NCI-H524 treated with DMSO at 0.1 percent for 48 hours (cell line): ENCODE measurements around the gene SUPT3H.
"Not testable (repeated sequence)": the region's sequence is repeated elsewhere in the genome, so short reads cannot be mapped to it uniquely, and the experiment has no call there.

ENCODE experiments used
- DNase-seq: peaks from one replicate; lab custom pipeline; 2025; lab: John Stamatoyannopoulos, UW

Gene SUPT3H

DNA sequence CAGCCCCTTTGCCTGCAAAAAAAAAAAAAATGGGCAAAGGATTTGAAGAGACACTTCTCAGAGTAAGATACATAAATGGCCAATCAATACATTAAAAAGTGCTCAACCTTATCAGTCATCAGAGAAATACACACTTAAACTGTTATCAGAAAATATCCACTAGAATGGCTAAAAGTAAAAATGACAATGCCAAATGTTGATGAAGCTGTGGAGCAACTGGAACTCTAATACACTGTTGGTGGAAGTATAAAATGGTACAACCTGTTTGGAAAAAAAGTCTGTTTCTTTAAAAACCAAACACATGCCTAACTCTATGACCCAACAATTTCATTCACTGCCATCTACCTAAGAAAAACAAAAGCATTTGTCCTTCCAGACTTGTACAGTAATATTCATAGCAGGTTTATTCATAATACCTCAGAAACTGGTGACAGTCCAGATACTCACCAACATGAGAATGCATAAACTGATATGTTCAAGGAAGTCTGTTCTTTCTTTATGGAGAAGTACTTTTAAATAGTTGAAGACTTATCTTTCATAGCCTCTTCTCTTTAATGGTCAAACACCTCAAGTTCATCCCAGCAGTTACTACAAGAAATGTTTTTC is 428.0 kb downstream of the SUPT3H start:
- DNase-seq, result no peak

DNA sequence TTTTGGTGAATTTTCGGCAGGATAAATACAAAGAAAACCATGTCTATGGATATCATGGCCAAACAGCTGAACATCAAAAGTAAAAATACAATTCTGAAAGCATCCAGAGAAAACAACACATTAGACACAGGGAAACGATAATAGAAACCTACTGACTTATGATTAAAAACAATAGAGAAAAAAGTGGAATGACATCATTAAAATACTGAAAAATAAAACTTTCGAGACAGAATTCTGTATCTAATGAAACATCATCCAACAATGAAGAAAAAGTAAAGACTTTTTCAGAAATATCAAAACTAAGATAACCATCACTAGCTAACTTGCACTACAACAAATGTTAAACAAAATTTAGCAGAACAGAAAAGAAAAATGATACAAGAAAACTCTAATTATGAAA is 434.2 kb downstream of the SUPT3H start:
- no peak for DNase-seq

DNA sequence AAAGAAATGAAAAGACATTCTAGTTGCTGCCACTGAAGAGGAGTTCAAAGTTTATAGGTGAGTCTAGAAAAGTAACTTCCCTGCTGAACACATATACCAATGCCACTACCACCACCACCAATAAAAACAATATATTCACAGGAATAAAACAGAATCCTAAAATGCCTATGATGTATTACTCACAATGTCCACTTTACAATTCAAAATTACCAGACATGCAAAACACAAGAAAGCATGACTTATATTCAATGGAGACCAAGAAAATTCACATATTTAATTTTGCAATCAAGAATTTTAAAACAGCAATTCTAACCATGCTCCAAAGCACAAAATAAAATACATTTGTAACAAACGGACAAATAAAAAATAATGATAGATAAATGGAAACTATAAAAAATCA is 434.9 kb downstream of the SUPT3H start:
- no peak for DNase-seq

DNA sequence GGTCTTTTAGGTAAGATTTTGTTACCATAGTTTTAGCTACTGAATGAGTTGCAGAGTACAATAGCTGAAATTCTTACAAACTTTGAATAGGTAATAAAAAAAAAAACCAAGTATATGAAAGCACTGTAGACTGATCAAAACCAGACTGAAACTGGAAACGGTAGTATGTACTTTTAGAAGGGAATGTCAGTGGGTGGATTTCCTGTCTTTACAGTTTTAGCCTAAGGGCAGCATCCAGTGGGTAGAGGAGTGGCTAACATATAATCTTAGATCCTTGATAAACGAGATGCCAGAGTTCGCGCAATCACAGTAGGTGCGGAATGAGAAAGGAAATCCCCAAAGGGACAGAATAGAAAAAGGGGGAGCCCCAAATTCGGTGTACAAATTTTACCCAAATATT is 435.5 kb downstream of the SUPT3H start:
- DNase-seq, result no peak

DNA sequence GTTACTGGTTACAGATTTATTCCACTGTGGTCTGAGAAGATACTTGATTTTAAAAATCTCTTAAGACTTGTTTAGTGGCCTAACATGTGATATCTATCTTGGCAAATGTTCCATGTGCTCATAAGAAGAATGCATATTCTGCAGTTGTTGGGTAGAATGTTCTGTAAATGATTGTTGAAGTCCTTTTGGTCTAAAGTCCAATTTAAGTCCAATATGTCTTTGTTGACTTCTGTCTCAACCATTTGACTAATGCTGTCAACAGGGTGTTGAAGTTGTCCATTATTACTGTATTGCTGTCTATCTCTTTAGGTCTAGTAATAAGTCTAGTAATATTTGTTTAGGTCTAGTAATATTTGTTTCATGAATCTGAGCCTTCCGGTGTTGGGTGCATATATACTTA is 437.4 kb downstream of the SUPT3H start:
- no peak for DNase-seq

DNA sequence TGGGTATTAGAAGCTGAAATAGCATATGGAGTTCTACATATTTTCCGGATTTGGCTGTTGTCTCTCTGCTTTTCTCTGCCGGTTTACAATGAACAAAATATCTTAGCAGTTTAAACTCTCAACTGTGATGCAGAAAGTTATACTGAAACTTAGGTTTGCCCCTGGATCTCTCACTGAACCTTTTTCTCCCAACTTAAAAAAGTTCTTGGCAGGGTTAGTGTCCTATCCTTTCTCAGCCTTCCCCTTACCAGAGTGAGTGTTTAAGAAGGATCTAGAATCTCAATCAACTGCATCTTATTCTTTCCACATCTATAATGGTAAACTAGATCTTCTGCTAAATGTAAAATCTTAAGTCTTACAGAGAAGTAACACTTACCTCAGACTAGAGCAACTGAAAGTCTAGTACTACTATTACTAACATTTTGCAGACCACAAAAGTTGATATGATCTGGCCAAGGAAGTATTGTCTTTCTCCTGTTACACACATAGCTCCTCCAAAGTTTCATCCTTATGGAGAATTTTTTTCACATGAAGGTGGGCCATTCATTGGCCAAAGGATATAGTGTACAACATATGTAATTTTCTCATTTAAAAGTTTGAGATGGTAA is 441.9 kb downstream of the SUPT3H start:
- DNase-seq, result no peak

DNA sequence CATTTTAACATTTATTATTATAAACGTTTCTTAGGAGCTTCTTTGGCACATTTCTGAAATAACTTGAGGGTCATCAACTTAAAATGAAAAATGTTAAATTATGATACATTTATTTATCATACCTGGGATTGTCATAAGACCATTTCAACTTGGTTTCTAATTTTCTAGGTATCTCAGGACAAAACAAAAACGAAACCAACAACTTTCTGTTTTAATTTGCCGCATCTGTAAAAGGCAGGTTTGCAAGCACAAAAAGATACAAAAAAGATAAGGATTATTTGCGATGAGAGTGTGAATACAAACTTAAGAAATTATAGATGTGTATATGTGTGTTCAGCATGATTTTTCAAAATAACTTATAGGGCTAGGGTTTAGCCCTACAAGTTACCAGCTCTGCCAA is 444.6 kb downstream of the SUPT3H start:
- DNase-seq, result no peak

DNA sequence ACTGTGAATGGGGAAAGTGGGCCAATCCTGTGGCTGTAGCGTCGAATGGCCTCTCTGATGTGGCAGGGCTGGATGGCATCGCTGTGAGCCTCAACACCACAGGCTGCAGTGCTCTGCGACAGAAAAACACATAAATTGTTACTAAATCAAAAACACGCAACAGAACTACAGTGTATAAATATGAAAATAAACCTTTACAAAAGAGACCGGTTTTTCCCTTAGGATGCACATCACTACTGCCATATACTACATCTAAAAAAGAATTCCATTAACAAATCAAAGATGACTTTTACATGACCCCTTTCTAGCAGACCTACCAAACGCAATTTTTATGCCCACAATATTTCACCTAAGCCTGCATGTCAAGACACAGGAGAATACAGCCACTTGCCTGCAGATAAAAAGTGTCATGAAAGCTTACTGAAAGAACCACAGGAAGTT is 445.1 kb downstream of the SUPT3H start:
- no peak for DNase-seq

DNA sequence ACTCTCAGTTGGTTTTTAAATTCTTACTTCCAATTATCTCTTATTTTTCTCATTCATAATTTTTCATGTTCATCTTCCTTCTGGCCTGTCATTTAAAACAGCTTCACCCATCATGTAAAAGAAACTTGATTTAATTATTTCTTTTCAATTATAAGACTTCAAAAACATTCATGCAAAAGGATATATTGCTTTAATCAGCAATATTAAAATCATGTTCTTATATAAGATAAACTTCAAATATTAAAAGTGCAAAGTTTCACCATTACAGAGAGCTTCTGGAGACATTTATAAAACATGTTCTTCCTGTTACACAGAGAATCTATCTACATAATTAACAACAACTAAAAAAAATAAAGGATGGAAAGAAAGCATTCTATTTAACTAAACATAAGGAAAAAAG is 446.3 kb downstream of the SUPT3H start:
- no peak for DNase-seq

DNA sequence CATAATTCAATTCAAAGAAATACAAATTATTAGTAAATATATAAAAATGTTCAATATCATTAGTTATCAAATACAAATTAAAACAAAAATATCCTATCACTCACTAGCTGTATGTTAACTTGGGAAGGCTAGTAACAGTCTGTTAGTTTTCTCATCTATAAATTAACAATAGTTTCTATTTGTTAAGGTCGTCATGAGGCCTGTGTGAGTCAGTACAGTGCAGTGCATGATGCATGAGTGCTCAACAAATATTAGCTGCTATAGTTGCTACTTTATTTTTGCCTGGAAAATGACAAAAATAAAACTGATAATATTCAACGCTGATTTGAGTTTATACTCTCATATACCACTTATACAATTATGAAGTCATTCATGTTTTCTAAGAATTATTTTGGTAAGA is 451.2 kb downstream of the SUPT3H start:
- DNase-seq, result no peak

DNA sequence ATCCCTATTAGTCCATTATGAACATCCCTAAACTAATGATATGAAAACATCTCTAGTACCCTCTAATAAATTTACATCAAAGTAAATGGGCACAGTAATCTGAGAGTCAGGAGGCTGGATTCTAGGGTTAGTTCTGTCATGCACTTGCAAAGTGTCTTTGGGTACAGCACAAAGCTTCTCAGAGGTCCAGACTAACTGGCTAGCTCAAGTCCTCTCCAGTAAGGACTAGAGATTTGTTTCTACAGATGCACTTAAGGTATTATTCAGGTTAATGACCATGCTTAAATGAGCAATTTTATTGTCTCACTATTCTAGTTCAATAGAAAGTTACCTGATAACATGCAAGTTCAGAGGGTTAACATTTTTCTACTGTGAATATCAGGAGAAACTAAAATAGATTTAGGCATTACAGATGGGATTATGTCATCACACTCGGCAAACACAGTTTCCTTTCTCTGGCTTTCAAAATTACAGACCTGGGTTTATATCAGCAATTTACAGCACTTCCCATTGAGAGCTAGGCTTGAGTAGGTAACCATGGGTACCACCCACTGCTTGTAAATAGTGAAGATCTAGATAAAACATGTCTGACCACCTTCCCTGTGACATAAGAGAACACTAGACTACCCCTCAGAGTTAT is 452.5 kb downstream of the SUPT3H start:
- DNase-seq, result no peak

DNA sequence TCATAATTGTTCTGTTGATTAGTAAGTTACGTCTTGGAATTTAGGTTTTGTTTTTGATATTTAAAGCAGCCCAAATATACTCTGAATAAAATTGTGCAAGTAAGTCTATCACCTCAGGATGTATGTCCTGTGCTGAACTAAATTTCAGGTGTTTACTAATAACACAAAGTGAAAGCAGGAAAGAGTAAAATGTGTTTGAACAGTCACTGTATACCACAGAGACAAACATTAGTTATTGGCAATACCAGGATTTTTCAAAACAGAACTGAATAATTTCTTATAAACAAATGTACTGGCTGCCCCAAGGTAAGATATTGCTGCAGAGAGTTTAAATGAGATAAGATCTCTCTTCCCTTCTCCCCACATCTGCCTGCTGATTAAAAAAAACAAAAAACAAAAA is 454.3 kb downstream of the SUPT3H start:
- DNase-seq, result no peak

DNA sequence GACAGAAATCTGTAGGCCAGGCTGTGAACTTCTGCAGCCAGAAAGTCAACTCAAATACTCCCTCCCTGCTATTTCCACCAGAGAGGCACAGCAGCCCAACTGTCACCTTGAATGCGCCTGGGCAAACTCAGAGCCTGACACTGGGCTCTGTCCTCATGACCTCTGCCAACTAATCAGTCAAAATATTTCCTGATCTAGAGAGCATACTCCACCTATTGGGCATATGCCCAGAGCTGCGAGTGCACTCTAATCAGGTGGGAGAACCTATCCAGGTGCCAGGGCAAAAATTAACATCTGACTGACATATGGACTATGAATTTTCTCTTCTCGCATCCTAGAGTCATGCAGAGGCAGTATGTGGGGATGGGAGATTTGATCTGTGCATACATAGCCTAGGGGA is 455.9 kb downstream of the SUPT3H start:
- no peak for DNase-seq

DNA sequence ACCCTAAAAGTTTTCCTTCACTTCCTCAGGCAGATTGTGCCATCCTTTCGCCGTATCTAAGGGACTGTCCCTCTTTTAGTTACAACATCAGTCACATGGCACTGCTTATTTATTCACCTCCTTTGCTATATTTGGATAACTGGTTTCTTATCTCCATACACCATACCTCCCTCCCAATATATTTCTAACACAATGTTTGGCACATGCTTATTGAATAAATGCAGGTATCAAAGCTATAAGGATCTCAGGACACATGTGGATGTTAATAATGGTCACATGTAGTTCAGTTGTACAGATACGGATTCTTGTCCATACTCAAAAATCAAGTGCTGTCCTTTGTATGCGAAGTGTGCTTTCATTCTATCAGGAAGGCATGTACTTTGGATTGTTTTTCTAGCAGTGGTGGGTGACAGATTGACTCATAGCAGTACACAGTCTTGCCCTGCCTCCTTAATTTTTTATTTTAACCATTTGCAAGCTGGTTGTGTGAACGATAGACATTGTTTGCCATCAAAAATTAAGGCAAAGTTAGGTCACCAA is 456.7 kb downstream of the SUPT3H start:
- no peak for DNase-seq

DNA sequence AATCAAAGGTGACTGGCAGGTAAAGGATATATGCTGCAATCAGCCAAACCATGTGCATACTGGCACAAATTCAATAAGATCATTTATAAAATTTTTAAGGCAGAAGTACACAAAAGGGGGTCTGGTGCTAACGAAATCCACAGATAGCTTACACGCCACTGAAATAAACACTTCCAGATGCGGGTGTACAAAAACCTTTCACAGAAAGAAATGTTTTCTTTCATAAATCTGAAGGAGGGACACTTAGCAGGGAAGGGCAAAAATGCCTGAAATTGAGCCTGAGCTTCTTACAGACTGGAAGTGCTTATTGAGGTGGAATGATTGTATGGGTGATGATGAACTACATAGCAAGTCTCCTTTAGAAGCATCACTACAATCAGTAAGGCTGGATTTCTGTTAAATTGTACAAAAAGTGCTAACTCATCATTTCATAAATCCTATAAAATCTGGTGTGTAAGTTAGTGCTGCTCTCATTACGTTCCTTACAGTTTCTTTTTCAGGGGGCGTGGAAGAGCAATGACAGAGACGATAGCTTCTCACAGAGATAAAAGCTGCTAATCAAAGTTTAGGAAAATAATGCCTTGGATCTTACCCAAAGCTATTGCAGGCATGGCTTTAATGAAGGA is 458.9 kb downstream of the SUPT3H start:
- no peak for DNase-seq

DNA sequence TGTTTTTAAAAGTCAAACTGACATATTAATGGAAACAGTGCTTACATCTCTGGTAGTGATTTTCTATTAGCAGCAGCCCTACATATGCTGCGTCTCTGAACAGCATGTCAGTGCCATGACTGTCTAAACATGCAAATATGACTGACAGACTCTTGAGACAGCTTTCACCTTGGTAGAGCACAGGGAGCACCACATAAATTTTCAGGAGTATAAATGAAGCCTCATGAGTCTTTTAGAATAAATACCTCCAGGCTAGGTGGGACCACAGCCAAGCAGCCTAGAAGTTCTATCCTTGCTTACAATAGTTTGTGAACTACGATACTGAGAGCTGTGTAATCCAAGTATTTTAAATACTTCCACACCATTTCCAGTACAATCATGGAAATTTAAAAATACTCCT is 460.3 kb downstream of the SUPT3H start:
- no peak for DNase-seq

DNA sequence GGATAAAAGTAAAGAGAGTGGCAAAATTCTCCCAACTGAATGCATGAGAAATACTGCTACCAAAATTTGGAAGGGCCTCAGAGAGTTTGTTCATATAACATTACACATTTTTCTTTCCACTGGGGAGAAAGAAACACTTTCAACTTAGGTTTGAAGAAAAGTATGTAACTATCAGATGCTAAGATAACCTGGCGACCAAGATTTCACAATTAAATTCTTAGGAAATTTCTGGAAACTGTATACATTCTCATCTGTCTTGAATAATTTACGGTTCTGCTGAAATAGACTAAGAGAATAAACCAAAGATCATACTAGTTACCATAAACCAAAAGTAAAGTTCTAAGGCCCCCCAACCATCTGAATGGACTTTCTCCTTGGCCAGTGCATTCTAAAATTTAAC is 462.6 kb downstream of the SUPT3H start:
- DNase-seq, result no peak

DNA sequence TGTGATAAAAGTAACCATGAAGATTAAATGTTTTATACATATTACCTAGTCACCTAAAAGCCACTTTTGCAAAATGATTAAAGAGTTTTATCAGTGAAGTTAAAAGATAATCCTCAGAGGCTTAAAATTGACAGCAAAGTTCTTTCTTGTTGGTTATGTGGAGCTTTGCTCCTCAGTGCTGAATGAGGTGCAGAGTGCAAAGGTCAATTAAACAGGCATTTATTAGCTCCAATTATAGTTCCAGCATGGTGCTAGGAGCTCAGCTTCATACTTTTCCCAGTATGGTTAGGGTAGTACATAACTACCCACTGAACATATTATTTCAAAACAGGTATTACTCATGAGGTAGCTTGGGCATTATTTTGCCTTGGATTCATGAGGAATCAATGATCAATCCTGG is 463.6 kb downstream of the SUPT3H start:
- DNase-seq, result no peak

DNA sequence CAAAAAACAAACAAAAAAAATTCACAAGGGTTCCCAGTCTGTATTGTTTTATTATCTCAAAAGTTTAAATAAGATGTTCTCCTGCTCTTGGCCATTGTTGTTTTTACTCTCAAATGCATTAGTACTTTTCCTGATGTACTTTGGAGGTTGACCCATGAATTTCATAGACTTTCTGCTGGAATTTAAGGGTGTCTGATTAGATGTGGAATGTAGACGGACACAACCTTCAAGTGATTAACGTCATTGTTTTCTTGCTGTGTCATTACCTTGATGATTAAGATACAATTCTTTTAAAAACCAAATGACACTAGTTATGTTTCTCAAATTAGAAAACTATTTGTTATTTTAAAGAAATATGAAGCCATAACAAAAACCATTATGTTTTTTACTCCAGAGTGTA is 471.0 kb downstream of the SUPT3H start:
- no peak for DNase-seq

DNA sequence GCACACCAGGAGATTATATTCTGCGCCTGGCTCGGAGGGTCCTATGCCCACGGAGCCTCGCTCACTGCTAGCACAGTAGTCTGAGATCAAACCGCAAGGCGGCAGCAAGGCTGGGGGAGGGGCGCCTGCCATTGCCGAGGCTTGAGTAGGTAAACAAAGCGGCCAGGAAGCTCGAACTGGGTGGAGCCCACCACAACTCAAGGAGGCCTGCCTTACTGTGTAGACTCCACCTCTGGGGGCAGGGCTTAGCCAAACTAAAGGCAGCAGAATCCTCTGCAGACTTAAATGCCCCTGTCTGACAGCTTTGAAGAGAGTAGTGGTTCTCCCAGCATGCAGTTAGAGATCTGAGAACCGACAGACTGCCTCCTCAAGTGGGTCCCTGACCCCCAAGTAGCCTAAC is 477.4 kb downstream of the SUPT3H start:
- not testable (repeated sequence) for DNase-seq

DNA sequence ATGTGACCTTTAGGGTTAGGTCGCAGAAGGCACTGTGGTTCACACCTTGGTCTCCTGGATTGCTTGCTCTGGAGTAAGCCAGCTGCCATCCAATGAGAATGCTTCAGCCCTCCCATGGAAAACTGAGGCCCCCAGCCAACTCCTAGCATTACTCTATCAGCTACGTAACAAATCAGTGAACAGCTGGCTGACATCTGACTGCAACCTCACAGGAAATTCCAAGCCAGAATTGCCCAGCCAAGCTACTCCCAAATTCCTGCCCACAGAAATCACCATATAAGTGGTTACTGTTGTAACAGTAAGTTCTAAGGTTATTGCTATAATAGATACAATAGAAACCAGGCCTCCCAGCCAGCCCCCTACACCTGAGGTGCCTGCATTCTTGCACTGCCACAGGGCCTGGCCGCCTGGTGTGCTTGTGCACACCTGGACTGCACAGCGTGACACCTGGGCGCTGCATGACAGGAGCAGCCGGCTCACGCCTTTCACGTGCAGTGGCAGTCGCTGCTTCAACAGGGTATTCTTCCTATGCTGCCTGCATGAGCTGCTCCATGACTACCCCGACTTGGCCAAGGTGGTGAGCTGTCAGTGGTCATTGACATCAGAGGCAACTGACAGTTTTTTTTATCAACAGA is 479.3 kb downstream of the SUPT3H start:
- no peak for DNase-seq

DNA sequence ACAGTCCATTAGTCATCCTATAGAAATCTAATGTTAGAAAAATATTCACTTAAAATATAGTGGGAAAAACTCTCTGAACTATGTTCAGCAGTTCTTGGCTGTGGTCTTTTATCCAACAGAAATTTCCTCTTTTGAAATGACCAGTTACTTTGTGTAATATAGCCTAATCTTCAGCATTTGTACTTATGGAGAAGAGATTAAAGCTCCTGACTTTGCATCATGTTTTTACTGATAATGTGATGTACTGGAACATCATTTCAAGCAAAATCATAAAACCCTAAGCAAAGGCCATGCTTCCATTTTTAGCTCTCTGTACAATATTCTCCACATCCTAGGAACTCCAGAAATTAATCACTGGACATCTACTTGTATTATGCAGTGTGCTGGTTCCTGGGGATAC is 480.4 kb downstream of the SUPT3H start:
- DNase-seq, result no peak

DNA sequence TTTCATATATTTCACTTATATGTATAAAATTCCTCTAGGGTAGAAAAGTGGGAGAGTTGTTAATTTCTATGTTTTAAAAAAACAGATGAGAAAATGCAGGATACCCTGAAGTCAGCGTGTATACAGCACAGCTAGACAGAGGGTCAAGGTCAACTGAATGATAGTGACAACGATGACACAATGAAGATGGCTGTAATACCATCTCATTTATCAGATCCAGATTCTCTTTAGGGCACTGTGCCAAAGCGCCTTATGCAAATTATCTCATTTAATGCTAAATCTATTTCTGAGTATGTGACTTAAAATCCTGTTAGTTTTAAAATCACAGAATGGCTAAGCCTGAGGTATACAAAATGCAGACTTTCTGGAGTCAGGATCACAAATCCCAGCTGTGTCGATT is 481.0 kb downstream of the SUPT3H start:
- DNase-seq, result no peak
